GM10847 (cell line): ENCODE data around the gene TMEM229B.

ENCODE experiments used
- POLR2A ChIP-seq: IDR thresholded peaks from 2 replicates; pipeline ENCODE4 v1.6.1; 2011; ENCODE audit not compliant: insufficient read length; ENCODE audit errors: extremely low read depth

The TMEM229B gene

DNA sequence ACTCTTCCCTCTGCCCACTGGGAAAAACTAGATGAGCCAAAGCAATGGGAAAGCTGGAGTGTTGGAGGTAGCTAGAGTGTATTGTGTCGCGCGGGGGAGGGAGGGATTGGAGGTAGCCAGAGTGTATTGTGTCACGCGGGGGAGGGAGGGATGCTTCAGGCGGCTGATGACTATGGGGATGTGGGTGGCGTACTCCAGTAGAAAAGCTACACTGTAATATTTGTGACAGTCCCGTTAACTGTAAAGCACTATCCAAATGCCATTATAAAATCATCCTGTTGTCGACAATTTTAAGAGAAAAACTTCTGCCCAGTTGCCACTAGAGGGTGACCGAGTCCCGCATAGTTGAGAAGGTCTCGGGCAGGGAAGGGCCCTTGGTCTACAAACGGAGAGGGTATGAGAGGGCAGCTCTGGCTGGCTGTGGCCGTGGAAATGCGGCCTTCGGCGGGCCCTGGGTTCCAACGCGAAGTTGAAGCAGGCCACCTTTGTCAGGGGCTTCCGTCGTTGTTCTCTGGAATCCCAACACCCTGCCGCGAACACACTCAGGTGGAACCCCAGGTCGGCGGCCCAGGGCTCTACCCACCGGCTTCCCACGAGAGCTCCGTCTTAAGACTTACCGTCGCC lies 61.4 kb downstream of the TMEM229B start:
- no peak for TF ChIP-seq POLR2A

GRCh38 chr14:67426161-67426560 lies 62.4 kb downstream of the TMEM229B start:
- TF ChIP-seq POLR2A = no peak

DNA sequence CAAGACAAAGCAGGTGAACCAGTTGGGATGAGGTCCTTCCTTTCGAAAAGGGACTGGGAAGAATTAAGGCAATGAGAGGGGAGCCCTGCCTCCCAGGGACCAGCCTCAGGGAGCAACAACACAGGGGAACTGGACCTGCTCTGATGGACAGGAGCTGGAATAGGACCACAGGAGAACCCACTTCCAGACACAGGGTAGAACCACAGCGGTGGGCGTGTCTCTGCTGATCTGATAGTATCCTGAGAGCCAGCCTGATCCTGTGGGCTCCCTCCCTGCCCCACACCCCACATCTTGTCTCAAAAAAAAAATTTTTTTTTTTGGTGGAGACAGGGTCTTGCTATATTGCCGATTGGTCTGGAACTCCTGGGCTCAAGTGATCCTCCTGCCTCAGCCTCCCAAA lies 62.9 kb downstream of the TMEM229B start:
- TF ChIP-seq POLR2A = no peak

GRCh38 chr14:67424539-67424938 lies 64.0 kb downstream of the TMEM229B start:
- TF ChIP-seq POLR2A = no peak

DNA sequence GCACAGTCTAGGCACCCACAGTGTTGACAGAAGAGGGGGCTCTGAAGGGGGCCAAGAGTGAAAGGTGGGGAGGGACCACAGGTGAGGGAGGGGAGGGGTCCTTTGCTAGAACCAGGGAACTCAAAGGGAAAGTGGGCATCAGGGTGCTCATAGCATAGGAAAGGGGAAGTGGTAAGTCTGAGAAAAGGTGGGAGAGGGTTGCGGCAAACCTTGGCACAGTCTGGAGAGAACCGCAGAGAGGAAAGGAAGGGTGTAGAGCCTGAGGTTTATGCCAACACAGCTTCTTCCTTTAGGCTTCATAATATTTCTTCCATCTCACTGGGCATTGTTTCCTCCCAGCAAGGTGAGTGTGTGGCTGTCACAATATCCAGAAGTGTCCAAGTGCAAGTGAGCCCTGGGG lies 65.1 kb downstream of the TMEM229B start:
- no peak for TF ChIP-seq POLR2A

DNA sequence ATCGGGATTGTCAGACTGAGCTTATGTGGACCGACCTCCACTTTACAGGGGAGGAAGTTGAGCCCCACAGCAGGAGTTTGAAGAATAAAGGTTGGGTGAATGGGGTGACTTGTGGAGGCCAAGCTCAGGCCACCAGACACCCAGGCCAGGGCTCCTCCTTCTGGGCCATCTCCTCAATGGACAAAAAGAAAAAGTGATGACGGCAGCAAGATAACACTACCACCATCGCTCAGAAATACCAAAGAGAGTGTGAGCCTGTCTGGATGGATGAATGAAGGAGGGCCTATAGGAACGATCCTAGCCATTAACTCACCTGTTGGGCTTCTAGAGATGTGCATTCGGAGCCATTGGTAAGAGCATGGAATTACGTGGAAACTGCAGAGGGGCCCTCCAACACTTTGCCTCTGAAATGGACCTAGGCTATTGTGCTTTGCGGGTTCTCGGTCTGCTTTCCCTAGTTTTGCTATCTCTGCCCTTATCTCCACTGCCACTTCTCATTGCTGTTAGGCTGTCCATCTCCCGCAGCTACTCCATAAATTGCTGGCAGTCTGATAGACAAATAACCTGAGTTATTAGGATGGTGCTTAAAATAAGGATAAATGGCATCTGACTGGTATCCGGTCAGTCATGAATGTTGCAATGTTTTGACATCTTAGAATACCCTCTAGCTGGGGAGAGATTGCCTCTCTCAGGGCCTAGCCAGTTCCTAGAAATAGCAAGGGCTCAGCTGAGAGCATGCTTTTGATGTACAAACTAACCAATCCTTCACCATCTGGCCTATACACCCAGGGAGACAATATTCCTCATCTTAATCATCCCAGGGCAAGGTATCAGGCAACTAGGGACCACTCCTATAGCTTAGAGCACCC lies 66.9 kb downstream of the TMEM229B start:
- no peak for TF ChIP-seq POLR2A
